Measurements from ENCODE around the gene ATF5. TPM values are rescaled to one million over a fixed set of nuclear protein-coding genes. Genes with fewer than 3 reads are reported as not detected.

Gene ATF5
- total and polyA plus RNA-seq, 2 of the 13 experiments (the other 11 are each of a cell fraction or from before 2014, with no cell fraction given), result 5.2 to 10.3 TPM

- TF ChIP-seq, protein P1, sequence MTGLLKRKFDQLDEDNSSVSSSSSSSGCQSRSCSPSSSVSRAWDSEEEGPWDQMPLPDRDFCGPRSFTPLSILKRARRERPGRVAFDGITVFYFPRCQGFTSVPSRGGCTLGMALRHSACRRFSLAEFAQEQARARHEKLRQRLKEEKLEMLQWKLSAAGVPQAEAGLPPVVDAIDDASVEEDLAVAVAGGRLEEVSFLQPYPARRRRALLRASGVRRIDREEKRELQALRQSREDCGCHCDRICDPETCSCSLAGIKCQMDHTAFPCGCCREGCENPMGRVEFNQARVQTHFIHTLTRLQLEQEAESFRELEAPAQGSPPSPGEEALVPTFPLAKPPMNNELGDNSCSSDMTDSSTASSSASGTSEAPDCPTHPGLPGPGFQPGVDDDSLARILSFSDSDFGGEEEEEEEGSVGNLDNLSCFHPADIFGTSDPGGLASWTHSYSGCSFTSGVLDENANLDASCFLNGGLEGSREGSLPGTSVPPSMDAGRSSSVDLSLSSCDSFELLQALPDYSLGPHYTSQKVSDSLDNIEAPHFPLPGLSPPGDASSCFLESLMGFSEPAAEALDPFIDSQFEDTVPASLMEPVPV (CRISPR knock-in tag; IDR thresholded peaks at IDR 0.05), result no peak
- no peak for TF ChIP-seq ZC3H4 (CRISPR knock-in tag; IDR thresholded peaks at IDR 0.05; ENCODE audit: borderline replicate concordance)
- no peak for TF ChIP-seq ZNF569 (CRISPR knock-in tag; IDR thresholded peaks at IDR 0.05; ENCODE audit: borderline replicate concordance)
- TF ChIP-seq ZNF567 (CRISPR knock-in tag; IDR thresholded peaks at IDR 0.05; ENCODE audit: borderline replicate concordance), result no peak
These were observed 3.5 kb upstream of the ATF5 start (continued) for GRCh38 chr19:49925486-49925885.

DNA sequence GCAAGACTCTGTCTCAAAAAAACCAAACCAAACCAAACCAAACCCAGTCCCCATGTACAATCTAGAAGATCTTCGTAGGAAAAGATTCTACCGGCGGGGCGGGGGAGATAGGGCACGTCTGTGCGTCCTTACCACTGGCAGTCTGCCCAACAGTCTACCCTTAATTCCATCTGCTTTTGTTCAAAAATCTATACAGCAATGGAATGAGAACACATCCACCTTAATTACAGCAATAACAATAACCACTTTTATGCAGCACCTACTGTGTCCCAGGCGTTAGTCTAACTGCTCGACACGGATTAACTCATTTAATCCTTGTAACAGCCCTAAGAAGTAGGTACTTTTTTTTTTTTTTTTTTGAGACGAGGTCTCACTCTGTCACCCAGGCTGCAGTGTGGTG lies 2.5 kb upstream of the ATF5 start:
- H3K36me3 ChIP-seq (replicated peaks in 1 of 2; ENCODE audit: control insufficient read depth in 1 of 2, insufficient read depth in 2 of 2, low read length in 2 of 2), result peaks cover 15 to 44% of the 10 kb centered on the region in 2 experiments; a peak in 4 of 5 replicates
- WGBS (ENCODE audit: low lambda C conversion rate), result 89% methylated on average over 10 of the region's 10 CpGs
- CTCF ChIA-PET (ENCODE audit: low intra/inter-chr PET ratio, low total read pairs), result no interaction called here
- H3K27ac ChIP-seq (ENCODE audit: extremely low read length, insufficient read depth, low read length), result no peak overlapping the region
- peaks cover 27% of the 10 kb centered on the region for H3K4me1 ChIP-seq (ENCODE audit: insufficient read depth, low read length)
- intact Hi-C loops (cut with micrococcal nuclease; ENCODE audit: unreplicated experiment), result no loop called here
- no peak overlapping the region for H3K4me2 ChIP-seq (ENCODE audit: low read depth, low read length)
- FAIRE-seq (no peak), DNase-seq (ENCODE audit: low spot score) (no peak), ATAC-seq (no peak)
- peaks cover 56% of the 10 kb centered on the region for H3K79me2 ChIP-seq (ENCODE audit: insufficient read depth, low read length)
- no peaks in the 10 kb centered on the region; the same call in 1 of the 2 replicates for H4K20me1 ChIP-seq (ENCODE audit: insufficient read depth, low read length)
- in situ Hi-C loops (cut with HindIII; ENCODE audit: extremely low pct_ligation_motif_present, low pct_unique_long_range_greater_than_20kb), result no loop called here
- no peak overlapping the region for H2AFZ ChIP-seq (ENCODE audit: low read length)
- H3K27me3 ChIP-seq (ENCODE audit: control insufficient read depth in 1 of 2, insufficient read depth in 2 of 2, low read length in 2 of 2), result no peaks in the 10 kb centered on the region; a peak in 1 of 5 replicates
- BruUV-seq (replicated peaks), result no TSS peak
- no peak for TF ChIP-seq MEIS1 (CRISPR knock-in tag; IDR thresholded peaks at IDR 0.05; ENCODE audit: borderline replicate concordance)
- H3K9ac ChIP-seq (ENCODE audit: insufficient read depth, low read depth, low read length), result no peak overlapping the region
- POLR2A ChIA-PET, result no interaction called here
- no peak overlapping the region for H3K4me3 ChIP-seq (replicated peaks in 1 of 3; ENCODE audit: insufficient read depth in 1 of 3, low read depth in 2 of 3, low read length in 3 of 3)
- no peaks in the 10 kb centered on the region for H3K9me3 ChIP-seq (ENCODE audit: low read length)
